Suprapubic skin (tissue), 4 donors: ENCODE measurements around the gene AHDC1.

Experiments
- POLR2A ChIP-seq, 2 donors: fragments of 450-650 bp; IDR thresholded peaks; one replicate each; pipeline ENCODE4 v1.6.1; 2017; ENCODE audit warnings: antibody characterized with exemption in 2 of 2, mild to moderate bottlenecking in 2 of 2, moderate library complexity in 2 of 2
- POLR2AphosphoS5 ChIP-seq, 3 donors: sonication (generic); formaldehyde crosslinking; IDR thresholded peaks; one replicate each; pipeline ENCODE4 v1.6.1; 2017; ENCODE audit warnings: antibody characterized with exemption in 3 of 3

- TF ChIP-seq POLR2AphosphoS5 (IDR thresholded peaks at IDR 0.05) (no peak), POLR2A (IDR thresholded peaks at IDR 0.05) (no peak)
Observed at GRCh38 chr1:27571439-27572018, 32.4 kb downstream of the AHDC1 start.
